Natural killer cell (primary cell): ENCODE data around the gene CYTH4. TPM values are rescaled to one million over a fixed set of nuclear protein-coding genes. Genes with fewer than 3 reads are reported as not detected.

ENCODE experiments used
- ATAC-seq, 3 donors: fragments of 150-1000 bp in 2 of 3; fragments of 200-7000 bp in 1 of 3; cut with Tn5 transposase; 1 replicate in 1 of 3; 2 replicates in 2 of 3; pipeline ENCODE4 v1.10.0; 2021; ENCODE audit warnings: mild to moderate bottlenecking in 2 of 3, moderate library complexity in 2 of 3
- DNase-seq, 2 donors: peaks; one replicate each; pipeline versions ENCODE4 v3.0.0 to v3.0.0-alpha.2; 2013 to 2021; ENCODE audit warnings: mixed read lengths in 1 of 2
- H3K27ac ChIP-seq: one replicate; pipeline ENCODE4 v1.5.1; 2013; ENCODE audit warnings: mild to moderate bottlenecking, low read length
- H3K27me3 ChIP-seq: one replicate; pipeline ENCODE4 v1.6.1; 2013; ENCODE audit warnings: low read length; ENCODE audit not compliant: control insufficient read depth, insufficient read depth
- H3K36me3 ChIP-seq: one replicate; pipeline ENCODE4 v1.6.1; 2013; ENCODE audit warnings: low read length; ENCODE audit not compliant: control insufficient read depth, insufficient read depth
- H3K4me1 ChIP-seq: one replicate; pipeline ENCODE4 v1.6.1; 2013; ENCODE audit warnings: low read length; ENCODE audit not compliant: control insufficient read depth, insufficient read depth
- H3K4me3 ChIP-seq: one replicate; pipeline ENCODE4 v1.5.1; 2013; ENCODE audit warnings: low read length
- H3K9me3 ChIP-seq: one replicate; pipeline ENCODE4 v1.6.1; 2013; ENCODE audit warnings: low read length; ENCODE audit not compliant: control insufficient read depth, insufficient read depth
- H3K27ac Mint-ChIP-seq, 2 donors: one replicate each; pipeline ENCODE4 v1.8.0; 2022; ENCODE audit warnings: mild to moderate bottlenecking in 2 of 2, mixed read lengths in 2 of 2, moderate library complexity in 1 of 2
- H3K27me3 Mint-ChIP-seq, 2 donors: one replicate each; pipeline ENCODE4 v1.8.0; 2022; ENCODE audit warnings: low read depth in 2 of 2, mixed read lengths in 2 of 2
- H3K36me3 Mint-ChIP-seq: one replicate; pipeline ENCODE4 v1.8.0; 2022; ENCODE audit warnings: mixed read lengths
- H3K4me1 Mint-ChIP-seq, 2 donors: one replicate each; pipeline ENCODE4 v1.8.0; 2022; ENCODE audit warnings: mixed read lengths in 2 of 2
- H3K4me3 Mint-ChIP-seq: one replicate; pipeline ENCODE4 v1.8.0; 2022; ENCODE audit warnings: mild to moderate bottlenecking, moderate library complexity, mixed read lengths
- H3K9me3 Mint-ChIP-seq, 2 donors: one replicate each; pipeline ENCODE4 v1.8.0; 2022; ENCODE audit warnings: mixed read lengths in 2 of 2
- CTCF ChIP-seq: fragments of 200-600 bp; IDR thresholded peaks from one replicate; pipeline ENCODE4 v1.8.0; 2022; ENCODE audit warnings: antibody characterized with exemption
- WGBS: methylation state at CpG from one replicate; pipeline ENCODE4 v1.1.7; 2013; ENCODE audit warnings: missing lambda C conversion rate; ENCODE audit not compliant: insufficient coverage; 5-methylcytosine and 5-hydroxymethylcytosine counted together
- intact Hi-C: fragments of 100-400 bp; cut with micrococcal nuclease; formaldehyde crosslinking; loops from one replicate; pipeline ENCODE4 v1.14.2; 2022
- total RNA-seq, 4 donors: library from RNA; stranded (reverse); fragments of 120-200 nt in 1 of 4; gene quantifications; one replicate each; pipeline versions ENCODE4 v1.2.3 to v1.2.4, GENCODE V29; 2013 to 2022

The CYTH4 gene
- total RNA-seq, 3 donors from 2014 or later (not counting 1 experiment from before 2014, with no cell fraction given): 219 to 260 (median 249) TPM

- no peaks in the 10 kb centered on the region for H3K9me3 Mint-ChIP-seq
- ATAC-seq (no peak), DNase-seq (no peak)
- no peaks in the 10 kb centered on the region for H3K36me3 Mint-ChIP-seq
- no peak overlapping the region for H3K4me3 Mint-ChIP-seq
- Histone ChIP-seq H3K4me3 (no peak overlapping the region), H3K9me3 (peaks cover 11% of the 10 kb centered on the region), H3K4me1 (peaks cover 32% of the 10 kb centered on the region), H3K27me3 (no peaks in the 10 kb centered on the region), H3K27ac (no peak overlapping the region), H3K36me3 (no peaks in the 10 kb centered on the region)
- intact Hi-C loops: loop anchor here (5.0 kb wide), 1 partner anchor 35 kb away; no protein-coding TSS in a partner anchor
- no peak overlapping the region for H3K27ac Mint-ChIP-seq
- H3K27me3 Mint-ChIP-seq: peaks cover 0 to 9% of the 10 kb centered on the region in 2 donors
- peaks cover 18 to 26% of the 10 kb centered on the region in 2 donors for H3K4me1 Mint-ChIP-seq
- no peak for TF ChIP-seq CTCF
- WGBS: 81% methylated on average over 5 of the region's 5 CpGs
These were observed 20.0 kb upstream of the CYTH4 start for GRCh38 chr22:37262346-37262745.

- Histone ChIP-seq H3K4me3 (no peak overlapping the region), H3K4me1 (peaks cover 33% of the 10 kb centered on the region), H3K9me3 (peaks cover 11% of the 10 kb centered on the region), H3K27me3 (no peaks in the 10 kb centered on the region), H3K36me3 (no peaks in the 10 kb centered on the region), H3K27ac (no peak overlapping the region)
- peaks cover 27 to 35% of the 10 kb centered on the region in 2 donors for H3K4me1 Mint-ChIP-seq
- H3K9me3 Mint-ChIP-seq: no peaks in the 10 kb centered on the region
- H3K27me3 Mint-ChIP-seq: peaks cover 0 to 9% of the 10 kb centered on the region in 2 donors
- no peak overlapping the region for H3K27ac Mint-ChIP-seq
- no peak overlapping the region for H3K4me3 Mint-ChIP-seq
- no peak for ATAC-seq
- no peak for TF ChIP-seq CTCF
- no peaks in the 10 kb centered on the region for H3K36me3 Mint-ChIP-seq
- no peak for DNase-seq
- intact Hi-C loops: loop anchor here (5.0 kb wide), 1 partner anchor 37 kb away; no protein-coding TSS in a partner anchor
- WGBS: 94% methylated on average over 10 of the region's 10 CpGs
These were observed 18.1 kb upstream of the CYTH4 start for GRCh38 chr22:37263966-37264887.

DNA sequence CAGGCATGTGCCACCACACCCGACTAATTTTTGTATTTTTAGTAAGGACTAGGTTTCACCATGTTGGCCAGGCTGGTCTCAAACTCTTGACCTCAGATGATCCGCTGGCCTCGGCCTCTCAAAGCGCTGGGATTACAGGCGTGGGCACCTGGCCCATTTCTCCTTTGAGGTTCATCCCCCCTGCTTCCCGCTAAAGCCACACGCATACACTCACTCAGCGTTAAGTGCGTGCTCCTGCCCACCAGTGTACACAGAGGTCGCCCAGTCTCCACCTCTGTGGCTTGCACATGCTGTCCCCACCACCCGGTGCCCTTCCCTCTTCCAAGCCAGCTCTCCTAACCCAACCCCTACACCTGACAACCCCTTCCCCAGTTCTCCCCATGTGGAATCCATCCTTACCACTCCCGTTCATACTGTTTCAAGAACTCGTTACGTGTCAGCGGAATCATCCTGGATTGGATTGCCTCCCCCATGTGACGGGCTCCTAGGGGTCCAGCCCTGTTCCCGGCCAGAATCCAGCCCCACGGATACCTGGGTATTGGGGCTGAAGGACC, 15.7 kb upstream of the CYTH4 start:
- Mint-ChIP-seq H3K4me1 (peaks cover 24% of the 10 kb centered on the region in 2 donors), H3K27me3 (peaks cover 0 to 6% of the 10 kb centered on the region in 2 donors), H3K4me3 (peak overlapping the region; percentile 89), H3K9me3 (no peaks in the 10 kb centered on the region), H3K27ac (peak overlapping the region; percentile 88 to 96), H3K36me3 (no peaks in the 10 kb centered on the region)
- TF ChIP-seq CTCF: no peak
- Histone ChIP-seq H3K27me3 (no peaks in the 10 kb centered on the region), H3K9me3 (peaks cover 11% of the 10 kb centered on the region), H3K27ac (peak overlapping the region; percentile 89), H3K4me1 (peaks cover 15% of the 10 kb centered on the region), H3K4me3 (peak overlapping the region; percentile 67), H3K36me3 (no peaks in the 10 kb centered on the region)
- intact Hi-C loops: loop anchor here (1.0 kb wide), 1 partner anchor 191 kb away; no protein-coding TSS in a partner anchor
- DNase-seq (no peak), ATAC-seq (peak in 2 of 3 donors; percentile 27 to 29)
- WGBS: 42% methylated on average over 18 of the region's 18 CpGs
